B cell (primary cell): ENCODE results near the gene MXRA8.

Experiments used
- CTCF ChIP-seq: fragments of 200-600 bp; IDR thresholded peaks from one replicate; pipeline ENCODE4 v1.8.0; 2022; ENCODE audit warnings: antibody characterized with exemption, mild to moderate bottlenecking
- EZH2 ChIP-seq: IDR thresholded peaks from 2 replicates; pipeline ENCODE4 v1.6.1; 2012; ENCODE audit warnings: borderline replicate concordance, low read depth, mild to moderate bottlenecking, moderate library complexity, low read length; ENCODE audit not compliant: insufficient read depth, poor library complexity, severe bottlenecking

- TF ChIP-seq EZH2 (no peak), CTCF (no peak)
Observed at GRCh38 chr1:1330366-1331067, 27.8 kb downstream of the MXRA8 start.
